ENCODE measurements around the gene GRID2.
"Not testable (repeated sequence)": the region's sequence is repeated elsewhere in the genome, so short reads cannot be mapped to it uniquely, and the experiment has no call there.

Gene GRID2

DNA sequence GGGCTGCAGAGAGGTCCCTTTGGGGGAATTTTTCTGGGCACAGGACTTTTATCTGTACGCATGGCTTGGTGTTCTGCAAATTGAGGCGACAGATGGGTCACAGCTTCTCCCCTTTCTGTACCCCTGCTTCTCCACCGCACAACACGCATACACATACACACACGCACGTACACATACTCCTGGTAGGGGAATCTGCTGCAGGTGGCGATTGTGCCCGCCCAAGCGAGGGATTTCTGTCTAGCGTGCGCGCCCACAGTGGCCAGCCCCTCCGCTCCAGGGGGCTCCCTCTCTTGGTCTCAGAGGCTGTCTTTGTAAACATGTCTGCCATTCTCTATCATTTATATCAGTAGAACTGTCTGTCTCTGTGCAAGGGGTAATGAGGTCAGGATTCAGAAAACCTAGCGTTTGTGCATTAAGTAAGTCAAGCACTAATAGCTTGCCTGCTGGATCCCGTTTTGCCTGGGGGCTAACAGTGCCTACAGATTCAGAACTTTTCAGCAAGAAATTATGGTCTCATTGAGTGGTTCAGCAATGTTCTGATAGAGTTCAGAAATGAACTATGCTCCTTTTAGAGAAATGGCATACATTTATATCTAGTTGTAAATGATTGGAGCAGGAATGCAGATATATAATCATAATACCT lies 2.2 kb downstream of the GRID2 start:
- no peak for DNase-seq

- no peak for DNase-seq
These were observed 3.4 kb downstream of the GRID2 start for GRCh38 chr4:92307181-92307580.

DNA sequence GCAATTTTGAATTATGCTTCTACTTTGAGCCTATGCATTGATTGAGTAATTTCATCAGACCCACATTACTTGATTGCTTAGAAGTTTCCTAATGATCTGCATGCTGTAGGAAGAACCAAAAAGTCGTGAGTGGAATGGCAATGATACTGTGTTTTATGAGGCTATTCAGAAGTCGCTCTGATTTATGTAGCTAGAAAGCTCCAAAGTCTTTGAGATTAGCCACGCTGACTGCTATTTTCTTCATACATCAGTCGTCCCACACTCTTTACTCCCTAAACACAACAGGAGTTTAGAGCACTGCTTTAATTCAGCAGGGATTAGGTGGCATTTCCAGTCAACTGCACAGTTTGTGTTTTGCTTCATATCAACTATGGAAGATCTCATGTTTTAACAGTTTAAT lies 4.1 kb downstream of the GRID2 start:
- DNase-seq = no peak

- no peak for DNase-seq
These were observed 13.3 kb downstream of the GRID2 start for GRCh38 chr4:92317047-92317446.

DNA sequence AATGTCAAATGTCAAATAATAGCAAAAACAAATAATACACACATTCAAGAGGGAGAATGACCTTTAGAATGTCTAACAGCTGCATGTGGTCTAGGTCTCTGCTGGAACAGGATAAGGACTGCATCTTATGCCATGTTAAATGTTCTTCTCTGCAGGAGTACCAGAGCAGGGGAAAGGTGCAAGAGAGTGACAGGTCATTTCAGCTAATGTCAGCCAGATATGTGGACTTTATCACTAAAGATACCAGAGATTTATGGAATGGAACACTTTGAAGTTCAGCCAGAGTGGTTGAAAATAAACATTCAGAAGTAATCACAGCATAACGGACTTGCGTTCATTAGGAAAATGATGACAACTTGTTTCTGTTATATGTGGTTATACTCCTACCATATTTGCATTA lies 24.3 kb downstream of the GRID2 start:
- DNase-seq = no peak

DNA sequence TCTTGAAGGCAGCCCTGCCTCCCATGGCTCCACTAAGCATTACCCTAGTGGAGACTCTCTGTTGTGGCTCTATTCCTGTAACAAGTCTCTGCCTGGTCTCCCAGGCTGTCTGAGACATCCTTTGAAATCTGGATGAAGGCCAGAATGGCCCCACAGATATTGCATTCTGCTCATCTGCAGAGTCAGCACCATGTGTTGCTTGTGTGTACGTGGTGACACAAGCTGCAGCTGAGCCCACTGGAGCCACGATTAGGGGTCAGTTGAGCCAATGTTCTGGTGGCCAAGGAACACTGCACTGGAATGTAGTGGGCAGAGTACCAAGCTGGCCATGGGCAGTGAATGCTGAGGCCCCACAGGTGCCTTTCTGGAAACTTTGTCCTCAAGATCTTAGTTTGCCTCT lies 29.2 kb downstream of the GRID2 start:
- no peak for DNase-seq

GRCh38 chr4:92334716-92335350 lies 31.1 kb downstream of the GRID2 start:
- no peak for DNase-seq

DNA sequence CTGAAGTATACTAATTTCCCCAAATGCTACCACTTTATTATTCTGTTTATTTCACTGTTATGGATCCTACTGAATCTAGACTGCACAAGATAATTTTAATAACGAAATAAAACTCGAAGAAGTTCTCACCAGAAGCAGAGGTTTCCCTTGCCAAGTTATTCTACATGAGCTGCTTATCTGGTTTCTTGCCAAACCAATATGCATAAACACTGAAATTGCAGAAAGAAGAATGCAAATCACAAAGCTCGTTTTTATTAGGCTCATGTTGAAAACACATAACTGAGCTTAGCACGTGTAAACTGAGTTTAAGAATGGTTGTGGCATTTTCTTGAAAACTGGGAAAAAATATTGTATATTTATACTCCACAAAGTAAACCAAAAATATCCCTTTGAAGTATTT lies 35.9 kb downstream of the GRID2 start:
- no peak for DNase-seq

DNA sequence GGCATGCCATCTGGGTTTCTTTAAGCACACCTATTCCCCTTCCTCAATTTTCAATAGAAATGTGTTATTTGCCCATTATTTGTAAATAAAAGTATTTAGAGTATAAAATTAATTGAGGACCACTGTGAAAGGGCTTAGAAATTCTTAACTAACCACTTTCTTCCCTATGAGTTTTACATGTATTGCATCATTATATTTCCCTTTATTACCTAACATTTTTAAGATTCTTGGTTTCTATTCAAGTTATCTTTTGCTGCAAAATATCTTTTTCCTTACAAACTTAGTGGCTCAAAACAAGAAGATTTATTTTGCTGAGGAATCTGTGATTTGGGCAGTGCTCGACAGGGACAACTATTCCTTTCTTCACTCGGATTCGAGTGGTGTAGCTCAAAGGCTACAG lies 40.5 kb downstream of the GRID2 start:
- no peak for DNase-seq

DNA sequence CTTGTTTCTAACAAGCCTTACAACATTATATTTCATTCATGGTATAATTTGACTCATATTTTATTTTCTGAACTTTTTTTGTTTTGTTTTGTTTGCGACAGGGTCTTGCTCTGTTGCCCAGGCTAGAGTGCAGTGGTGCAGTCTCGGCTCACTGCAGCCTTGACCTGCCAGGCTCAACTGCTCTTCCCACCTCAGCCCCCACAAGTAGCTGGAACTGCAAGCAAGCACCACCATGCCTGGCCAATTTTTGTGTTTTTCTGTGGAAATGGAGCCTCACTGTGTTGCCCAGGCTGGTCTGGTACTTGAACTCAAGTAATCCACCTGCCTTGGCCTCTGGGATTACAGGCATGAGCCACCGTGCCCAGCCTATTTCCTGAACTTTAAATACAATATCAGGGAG lies 42.5 kb downstream of the GRID2 start:
- no peak for DNase-seq

DNA sequence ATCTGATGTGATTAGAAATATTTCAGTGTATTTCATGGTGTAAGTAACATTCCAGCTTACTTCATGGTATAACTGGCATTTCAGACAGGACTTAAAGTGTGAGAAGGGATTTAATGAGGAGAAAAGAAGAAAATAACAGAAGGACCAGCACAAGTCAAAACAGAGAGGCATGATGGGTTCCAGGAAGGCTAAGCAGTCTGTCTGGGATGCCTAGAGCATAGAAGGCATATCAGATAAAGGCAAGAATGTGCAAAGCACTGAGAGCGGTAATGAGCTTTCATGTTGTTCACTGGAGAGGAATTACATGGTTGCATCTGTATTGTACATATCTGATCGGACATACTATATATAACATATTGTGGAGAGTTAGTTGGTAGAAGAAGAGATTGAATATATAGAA lies 54.2 kb downstream of the GRID2 start:
- DNase-seq = no peak

GRCh38 chr4:92359491-92359890 lies 55.7 kb downstream of the GRID2 start:
- DNase-seq = no peak

DNA sequence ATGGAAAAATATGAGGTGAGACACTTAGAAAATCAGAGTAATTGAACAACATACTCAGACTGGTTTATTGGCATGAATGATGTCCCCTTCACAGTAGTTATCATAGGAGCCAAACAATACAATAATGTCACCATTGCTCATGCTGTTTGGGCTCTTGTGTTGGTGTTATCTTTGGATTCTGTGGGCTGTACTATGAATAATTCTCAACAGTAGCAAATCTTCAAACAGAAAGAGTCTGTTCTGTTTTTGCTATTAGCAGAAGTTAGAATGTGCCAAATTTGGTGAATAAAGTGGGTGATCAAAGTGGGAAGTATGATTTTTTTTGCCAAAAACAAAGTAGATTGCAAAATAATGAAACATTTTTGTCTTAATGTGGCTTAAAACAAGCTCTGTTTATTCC lies 58.3 kb downstream of the GRID2 start:
- DNase-seq = no peak

DNA sequence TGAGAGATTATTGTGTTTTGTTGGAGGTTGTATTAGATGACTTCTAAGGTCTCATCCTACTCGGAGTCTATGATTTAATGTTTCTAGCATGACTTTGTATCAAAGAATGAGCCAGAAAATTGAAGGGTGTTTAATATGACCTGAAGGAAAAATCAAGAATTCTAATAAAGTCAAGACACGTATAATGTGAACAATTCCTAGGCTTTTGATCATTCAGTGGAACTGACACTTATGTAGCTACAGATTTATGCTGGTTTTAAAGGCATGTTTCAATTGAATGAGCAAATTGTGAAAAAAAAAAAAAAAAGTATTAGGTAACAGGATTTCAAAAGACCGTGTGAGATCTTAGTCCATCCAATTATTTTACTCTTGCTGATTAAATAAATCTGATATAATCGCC lies 64.9 kb downstream of the GRID2 start:
- no peak for DNase-seq

DNA sequence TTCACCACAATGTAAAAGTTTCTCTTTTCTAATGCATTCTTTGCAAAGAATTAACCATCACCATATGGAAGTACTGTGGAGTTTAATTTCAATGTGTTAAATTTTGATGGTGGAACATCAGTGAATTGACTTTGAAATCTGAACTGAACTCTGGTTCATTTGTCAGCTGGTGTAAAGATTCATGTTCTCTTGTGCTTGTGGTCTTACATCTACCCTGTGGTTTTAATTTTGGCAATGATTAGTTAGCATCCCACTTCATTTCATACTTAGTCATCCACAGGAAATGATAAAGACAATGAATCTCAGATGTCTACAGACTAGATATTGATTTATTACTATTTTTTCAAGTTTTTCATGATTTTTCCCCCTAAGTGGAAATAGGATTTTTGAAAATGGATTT lies 77.8 kb downstream of the GRID2 start:
- no peak for DNase-seq

- no peak for DNase-seq
These were observed 78.4 kb downstream of the GRID2 start for GRCh38 chr4:92382128-92382527.

DNA sequence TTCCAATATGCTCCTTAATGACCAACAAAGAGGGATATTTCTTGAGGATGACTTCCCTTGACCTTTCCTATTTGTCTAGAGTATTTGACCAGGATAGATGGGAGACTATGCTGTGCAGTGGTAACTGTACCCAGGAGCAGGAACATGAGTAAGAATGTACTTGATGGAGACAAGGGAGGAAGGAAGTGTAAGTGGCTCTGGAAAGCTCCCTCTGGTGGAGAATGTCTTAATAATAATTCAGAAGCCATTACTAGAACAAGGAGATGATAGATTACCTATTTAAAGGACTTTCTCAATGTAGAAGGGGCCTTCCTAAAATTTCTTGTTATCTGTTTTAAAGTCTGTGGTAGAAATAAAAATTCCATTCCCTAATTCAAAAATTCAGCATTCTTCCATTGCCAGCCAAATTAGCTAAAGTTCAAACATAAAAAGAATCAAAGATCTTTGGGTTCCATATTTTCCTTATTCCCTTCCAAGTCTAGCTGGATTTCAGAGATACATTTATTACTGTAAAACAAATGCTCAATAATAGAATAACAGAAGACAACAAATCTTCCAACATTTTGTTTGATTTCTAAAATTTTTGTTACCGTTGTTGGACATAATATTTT lies 83.8 kb downstream of the GRID2 start:
- DNase-seq = no peak

GRCh38 chr4:92399032-92399431 lies 95.3 kb downstream of the GRID2 start:
- DNase-seq = no peak

GRCh38 chr4:92403525-92403924 lies 99.8 kb downstream of the GRID2 start:
- DNase-seq = not testable (repeated sequence)

DNA sequence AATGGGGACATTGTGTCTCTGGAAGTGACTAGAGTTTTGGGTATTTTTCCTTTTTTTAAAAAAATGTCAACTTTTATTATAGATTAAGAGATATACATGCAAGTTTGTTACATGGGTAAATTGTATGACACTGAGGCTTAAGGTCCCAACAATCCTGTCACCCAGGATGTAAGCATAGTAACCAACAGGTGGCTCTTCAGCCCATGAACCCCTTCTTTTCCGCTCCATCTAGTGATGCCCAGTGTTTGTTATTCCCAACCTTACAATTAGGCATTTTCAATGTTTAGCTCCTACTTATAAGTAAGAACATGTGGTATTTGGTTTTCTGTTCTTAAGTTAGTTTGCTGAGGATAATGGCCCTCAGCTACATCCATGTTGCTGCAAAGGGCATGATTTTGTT lies 102.7 kb downstream of the GRID2 start:
- DNase-seq = no peak

DNA sequence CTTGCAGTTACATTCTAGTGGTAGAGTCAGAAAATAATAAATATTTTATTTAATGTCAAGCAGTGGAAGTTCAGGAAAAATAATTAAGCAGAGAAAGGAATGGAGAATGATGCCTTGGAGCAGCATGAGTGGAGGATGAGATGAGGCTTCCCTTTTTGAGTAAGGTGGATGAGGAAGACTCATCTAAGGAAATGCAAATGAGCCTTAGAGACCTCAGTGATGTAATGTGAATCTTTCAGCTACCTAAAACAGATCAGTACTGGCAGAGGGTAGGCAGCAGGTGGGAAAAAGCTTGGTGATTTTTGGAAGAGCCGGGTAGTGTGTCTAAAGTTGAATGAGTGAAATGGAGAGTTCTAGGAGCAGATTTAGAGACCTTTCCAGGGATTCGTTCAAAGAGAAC lies 118.2 kb downstream of the GRID2 start:
- no peak for DNase-seq

DNA sequence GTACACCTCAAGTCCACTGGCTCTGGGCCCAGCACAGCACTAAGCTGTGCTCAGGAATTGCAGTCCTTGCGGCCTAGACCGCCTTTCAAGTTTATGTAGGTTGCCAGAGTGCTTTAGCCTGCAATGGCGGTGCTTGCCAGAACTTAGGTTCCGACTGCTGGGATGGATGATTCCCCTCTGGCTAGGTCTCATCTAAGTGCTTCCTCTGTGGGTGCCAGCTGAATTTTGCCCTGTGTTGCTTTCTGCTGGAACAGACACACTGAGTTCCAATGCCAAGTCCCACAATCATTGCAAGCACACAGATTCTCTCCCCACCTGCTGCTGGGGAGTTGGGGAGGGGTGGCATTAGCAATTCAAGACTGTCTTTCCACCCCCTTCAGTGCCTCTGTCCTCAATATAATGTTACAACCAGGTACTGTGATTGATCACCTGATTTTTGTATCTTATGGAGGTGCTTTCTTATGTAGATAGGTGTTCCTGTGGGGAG lies 129.5 kb downstream of the GRID2 start:
- DNase-seq = no peak

DNA sequence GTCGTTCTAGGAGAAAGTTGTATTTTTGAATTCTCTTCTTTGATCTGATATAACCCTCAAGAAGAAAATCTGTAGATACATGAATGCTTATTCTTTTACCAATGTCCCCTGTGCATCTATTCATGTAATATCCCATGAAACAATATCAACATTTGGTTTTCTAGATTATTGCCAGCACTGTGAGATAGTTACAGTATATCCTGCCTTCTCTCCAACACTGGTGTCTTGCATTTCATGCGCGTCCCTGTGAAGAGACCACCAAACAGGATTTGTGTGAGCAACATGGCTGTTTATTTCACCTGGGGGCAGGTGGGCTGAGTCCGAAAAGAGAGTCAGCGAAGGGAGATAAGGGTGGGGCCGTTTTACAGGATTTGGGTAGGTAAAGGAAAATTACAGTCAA lies 135.0 kb downstream of the GRID2 start:
- not testable (repeated sequence) for DNase-seq

GRCh38 chr4:92442131-92442530 lies 138.4 kb downstream of the GRID2 start:
- not testable (repeated sequence) for DNase-seq
